Skeletal muscle cell (primary cell): ENCODE results near the gene CCDC138.

ENCODE experiments used
- DNase-seq: peaks from one replicate; pipeline ENCODE4 v3.0.0-alpha.2; 2010; ENCODE audit warnings: low read depth
- H3K4me3 ChIP-seq: 2 replicates; pipeline ENCODE4 v1.5.1; 2011; ENCODE audit warnings: low read depth, mild to moderate bottlenecking, control low read depth, low read length, moderate library complexity

Gene CCDC138

DNA sequence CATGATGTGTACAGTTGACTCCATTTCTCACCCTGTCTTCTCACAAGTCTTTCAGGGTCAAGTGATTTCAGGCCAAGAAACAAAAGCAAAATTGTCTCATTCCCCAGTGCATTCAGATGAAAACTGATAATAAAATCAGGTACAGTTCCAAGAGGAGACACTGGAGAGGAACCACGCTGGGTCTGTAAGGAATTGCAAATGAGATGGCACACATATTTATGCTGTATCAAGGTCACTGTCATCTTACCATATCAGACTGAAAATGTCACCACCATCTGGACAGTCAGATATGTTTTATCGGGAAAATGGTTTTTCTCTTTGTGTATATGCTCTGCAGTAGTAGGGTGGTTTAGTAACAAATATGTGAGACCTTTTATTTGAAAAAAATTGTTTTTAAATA, 91.7 kb downstream of the CCDC138 start:
- no peak for DNase-seq
- H3K4me3 ChIP-seq: no peak overlapping the region

- no peak overlapping the region for H3K4me3 ChIP-seq
- DNase-seq: no peak
Observed at GRCh38 chr2:108884619-108885018, 98.0 kb downstream of the CCDC138 start.

GRCh38 chr2:108889907-108890306, 103.3 kb downstream of the CCDC138 start:
- DNase-seq: no peak

DNA sequence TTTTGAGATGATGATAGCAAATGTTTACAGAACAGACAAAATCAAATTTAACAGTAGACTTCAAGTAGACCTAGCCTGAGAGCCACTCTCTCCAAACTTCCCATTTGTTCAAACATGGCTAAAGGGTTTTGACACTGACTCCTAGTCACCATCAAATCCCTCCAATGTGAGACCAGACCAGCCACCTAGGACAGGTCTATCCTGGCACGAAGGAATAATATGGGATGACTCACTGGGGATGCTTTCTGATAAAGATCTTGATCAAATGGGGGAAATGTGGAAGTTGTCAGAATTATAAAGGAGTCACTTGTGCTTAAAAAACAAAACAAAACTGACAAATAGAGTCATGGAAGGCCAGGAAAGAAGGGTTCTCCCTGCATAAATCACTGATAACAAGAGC, 106.7 kb downstream of the CCDC138 start:
- no peak for DNase-seq

More at GRCh38 chr2:108889907-108890306, 103.3 kb downstream of the CCDC138 start:
- no peak overlapping the region for H3K4me3 ChIP-seq

DNA sequence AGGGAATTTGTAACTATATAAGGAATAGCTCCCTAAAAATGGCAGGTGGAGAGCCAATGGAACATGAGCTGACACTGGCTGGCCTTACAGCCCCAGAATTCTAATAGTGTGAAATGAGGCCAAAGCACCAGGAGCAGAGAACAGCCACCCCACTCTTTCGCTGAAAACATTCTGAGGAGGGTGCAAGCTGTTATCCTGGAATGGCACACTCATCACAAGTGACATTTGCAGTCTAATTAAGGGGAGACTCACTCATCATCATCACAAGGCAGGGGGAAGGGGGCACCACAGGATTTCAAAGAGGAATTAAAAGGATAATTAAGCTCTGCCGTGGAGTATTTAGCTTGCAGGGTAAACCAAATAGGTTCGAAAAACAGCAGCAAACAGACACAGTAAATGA, 108.2 kb downstream of the CCDC138 start:
- no peak overlapping the region for H3K4me3 ChIP-seq
- DNase-seq: no peak

More for the DNA sequence above, 106.7 kb downstream of the CCDC138 start:
- no peak overlapping the region for H3K4me3 ChIP-seq

DNA sequence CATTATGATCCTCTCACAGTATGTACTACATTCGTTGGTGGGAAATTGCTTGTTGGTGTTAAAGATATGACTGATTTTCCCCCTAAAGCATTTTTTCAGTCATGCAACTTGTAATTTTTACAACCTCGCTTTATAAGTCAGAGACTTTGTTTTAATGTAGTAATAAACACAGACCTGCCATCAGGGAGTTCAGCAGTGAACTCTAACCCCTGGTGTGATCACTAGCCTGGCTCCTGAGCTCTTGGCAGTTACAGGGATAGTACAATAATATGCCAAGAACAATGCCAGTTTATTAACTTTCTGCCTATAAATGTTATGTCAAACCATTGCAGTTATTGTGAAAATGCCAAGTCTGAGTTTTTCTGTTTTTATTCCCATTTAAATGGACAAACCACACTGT, 108.6 kb downstream of the CCDC138 start:
- H3K4me3 ChIP-seq: no peak overlapping the region
- DNase-seq: no peak

GRCh38 chr2:108896741-108897140, 110.2 kb downstream of the CCDC138 start:
- no peak for DNase-seq
- H3K4me3 ChIP-seq: no peak overlapping the region

DNA sequence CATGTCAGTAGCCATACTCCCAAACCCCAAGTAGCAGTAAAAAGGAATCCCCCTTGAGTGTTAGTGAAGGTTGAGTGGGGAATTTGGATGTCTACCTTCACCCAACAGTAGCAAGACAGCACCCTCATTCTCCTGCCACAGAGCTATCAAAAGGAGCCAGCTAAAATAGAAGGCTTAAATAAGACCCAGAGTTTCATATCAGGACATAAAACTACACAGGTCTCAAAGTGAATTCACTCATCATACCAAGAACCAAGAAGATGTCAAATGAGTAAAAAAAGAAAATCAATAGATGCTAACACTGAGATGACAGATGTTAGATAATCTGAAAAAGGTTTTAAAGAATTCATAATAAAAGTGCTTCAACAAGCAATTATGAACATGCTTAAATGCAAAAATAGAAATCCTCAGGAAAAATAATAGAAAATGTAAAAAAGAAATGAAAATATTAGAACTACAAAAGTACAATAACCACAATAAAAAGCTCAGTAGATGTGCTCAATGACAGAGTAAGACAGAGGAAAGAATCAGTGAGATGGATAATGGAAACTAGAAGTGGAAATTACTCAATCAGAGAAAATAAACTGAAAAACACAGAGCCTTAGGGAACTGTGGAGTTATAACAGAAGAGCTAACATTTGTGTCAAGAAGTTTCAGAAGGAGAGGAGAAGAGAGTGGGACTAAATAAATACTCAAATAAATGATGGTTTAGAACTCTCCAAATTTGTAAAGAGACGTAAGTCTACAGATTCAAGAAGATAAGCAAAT, 111.9 kb downstream of the CCDC138 start:
- H3K4me3 ChIP-seq: no peak overlapping the region
- no peak for DNase-seq

DNA sequence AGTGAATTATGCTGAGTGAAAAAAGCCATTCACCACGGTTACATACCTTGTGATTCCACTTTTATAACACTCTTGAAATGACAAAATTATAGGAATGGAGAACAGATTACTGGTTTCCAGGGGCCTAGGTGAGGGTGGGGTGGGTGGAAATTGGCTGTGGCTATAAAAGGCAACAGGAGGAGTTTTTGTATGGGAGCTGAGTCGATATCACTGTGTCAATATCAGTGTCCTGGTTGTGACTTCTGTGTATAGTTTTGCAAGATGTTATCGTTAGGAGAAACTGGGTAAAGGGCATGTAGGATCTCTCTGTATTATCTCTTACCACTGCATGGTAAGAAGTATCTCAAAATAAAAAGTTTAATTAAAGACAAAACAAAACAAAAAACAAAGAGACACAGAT, 118.1 kb downstream of the CCDC138 start:
- H3K4me3 ChIP-seq: no peak overlapping the region
- DNase-seq: no peak

DNA sequence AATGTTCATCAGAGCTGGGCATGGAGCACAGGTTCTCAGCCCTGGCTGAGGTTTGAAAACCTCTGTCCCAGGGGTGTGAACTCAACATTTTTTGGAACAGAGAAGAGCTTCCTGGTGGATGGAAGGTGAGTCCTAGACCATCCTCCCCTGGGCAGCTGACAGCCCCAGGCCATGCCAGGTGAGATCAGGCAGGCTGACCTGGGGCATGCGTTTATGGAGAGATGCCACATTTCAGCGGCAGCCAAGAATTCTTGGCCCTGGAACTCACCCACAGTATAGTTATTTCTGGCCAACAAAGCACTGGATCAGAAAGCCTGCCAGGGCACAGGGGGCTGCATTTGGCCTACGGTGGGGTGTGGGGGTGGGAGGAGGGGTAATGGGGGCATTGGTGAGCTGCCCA, 118.6 kb downstream of the CCDC138 start:
- DNase-seq: no peak
- no peak overlapping the region for H3K4me3 ChIP-seq

- no peak for DNase-seq
- no peak overlapping the region for H3K4me3 ChIP-seq
Observed at GRCh38 chr2:108905906-108906305, 119.3 kb downstream of the CCDC138 start.

- no peak overlapping the region for H3K4me3 ChIP-seq
- no peak for DNase-seq
Observed at GRCh38 chr2:108906403-108907077, 120.0 kb downstream of the CCDC138 start.

- no peak overlapping the region for H3K4me3 ChIP-seq
- no peak for DNase-seq
Observed at GRCh38 chr2:108907822-108908712, 121.5 kb downstream of the CCDC138 start.

DNA sequence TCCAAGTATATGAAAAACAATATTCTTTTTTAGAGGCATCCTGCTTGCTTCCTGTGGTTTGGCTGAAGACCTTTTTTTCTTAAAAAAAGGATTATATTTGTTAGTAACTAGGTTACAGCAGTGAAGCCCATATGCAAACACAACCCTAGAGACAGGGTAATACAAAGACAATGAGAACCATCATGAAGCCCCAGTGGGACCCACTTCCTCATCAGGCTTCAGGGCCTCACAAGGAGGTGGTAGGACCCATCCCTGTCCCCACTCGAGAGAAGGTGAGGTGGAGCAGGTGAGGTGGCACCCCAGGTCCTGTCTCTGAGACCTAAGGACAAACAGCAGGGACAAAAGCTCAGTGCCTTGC, 122.1 kb downstream of the CCDC138 start:
- no peak overlapping the region for H3K4me3 ChIP-seq
- DNase-seq: no peak

DNA sequence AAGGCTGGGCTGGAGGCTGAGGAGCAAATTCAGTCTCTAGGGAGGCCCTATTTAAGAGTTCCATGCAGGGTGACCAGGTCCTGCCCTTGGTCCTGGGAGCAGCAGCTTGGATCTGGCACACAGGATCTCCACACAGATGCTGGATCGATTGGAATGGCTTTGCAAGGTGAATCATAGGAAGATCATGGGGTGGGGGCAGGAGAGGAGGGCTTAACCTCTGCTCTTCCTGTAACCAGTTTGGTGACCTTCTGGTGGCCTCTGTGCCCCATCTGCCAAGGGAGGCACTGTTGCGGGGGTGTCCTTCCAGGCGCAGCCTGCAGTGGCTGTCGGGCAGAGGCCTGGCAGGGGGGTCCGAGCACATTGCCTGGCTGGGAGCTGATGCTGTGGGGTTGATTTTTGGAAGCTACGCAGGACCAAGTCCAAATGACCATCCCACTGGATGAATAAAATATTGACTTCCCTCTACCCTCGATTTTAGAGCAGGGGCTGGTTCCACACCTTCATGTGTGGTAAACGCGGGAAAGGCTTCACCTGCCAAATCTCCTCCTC, 122.8 kb downstream of the CCDC138 start:
- no peak overlapping the region for H3K4me3 ChIP-seq

GRCh38 chr2:108910011-108910431, 123.5 kb downstream of the CCDC138 start:
- DNase-seq: no peak
- H3K4me3 ChIP-seq: no peak overlapping the region

More for the DNA sequence above, 122.8 kb downstream of the CCDC138 start:
- DNase-seq: no peak

DNA sequence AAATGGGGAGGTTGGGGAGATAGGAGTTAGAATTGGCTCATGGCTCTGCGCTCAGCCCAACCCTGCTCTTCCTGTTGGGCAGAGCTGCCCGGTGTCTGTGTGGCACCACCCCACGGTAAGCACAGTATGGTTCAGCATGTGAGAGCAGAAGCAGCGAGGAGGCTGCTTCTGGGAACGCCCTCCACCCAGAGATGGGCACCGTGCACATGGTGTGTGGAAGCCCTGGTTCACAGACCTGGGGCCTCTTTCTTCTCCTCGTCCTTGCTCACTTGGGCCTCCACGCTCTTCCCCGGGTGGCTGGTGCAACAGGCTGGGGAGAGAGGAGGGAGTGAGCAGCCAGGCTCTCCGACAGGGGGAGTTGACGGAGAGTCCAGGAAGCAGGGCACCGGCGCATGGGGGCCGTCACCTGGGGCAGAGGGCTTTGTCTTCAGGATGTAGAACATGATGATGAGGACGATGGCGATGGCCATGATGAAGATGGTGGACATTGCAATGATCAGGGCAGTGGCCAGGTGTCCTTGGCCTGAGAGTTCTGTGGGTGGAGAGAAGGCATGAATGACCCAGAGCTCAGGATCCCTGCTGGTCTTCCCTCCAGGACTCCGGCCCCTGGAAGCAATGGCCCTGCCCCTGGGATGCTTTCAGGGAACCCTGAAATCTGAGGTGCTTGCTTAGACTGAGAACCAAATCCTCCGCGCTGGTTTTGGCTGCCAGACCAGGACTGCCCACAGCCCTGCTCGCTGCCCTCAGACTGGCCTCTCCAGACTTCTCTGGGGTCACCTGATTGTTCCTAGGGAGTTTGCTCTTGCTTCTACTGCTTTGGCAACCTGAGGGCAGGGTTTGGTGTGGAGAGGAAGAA, 124.2 kb downstream of the CCDC138 start:
- no peak overlapping the region for H3K4me3 ChIP-seq
- no peak for DNase-seq

- H3K4me3 ChIP-seq: no peak overlapping the region
- DNase-seq: no peak
Observed at GRCh38 chr2:108911401-108911800, 124.8 kb downstream of the CCDC138 start.
